Hepatocyte (in vitro differentiated cells): Measurements from ENCODE around the gene EID3.

ENCODE experiments used
- CTCF ChIP-seq: fragments of 200-600 bp; sonication (generic); IDR thresholded peaks from 2 replicates; pipeline ENCODE4 v1.5.1; 2016; ENCODE audit warnings: antibody characterized with exemption, mild to moderate bottlenecking; ENCODE audit not compliant: poor library complexity
- EZH2 ChIP-seq: fragments of 200-600 bp; sonication (generic); IDR thresholded peaks from 2 replicates; pipeline ENCODE4 v1.6.1; 2016; ENCODE audit warnings: antibody characterized with exemption, mild to moderate bottlenecking, borderline replicate concordance

- TF ChIP-seq CTCF (no peak), EZH2 (no peak)
Observed at GRCh38 chr12:104351057-104351983, 47.8 kb downstream of the EID3 start.
